IMR-90 (cell line): ENCODE measurements around the gene ZNF213. TPM values are rescaled to one million over a fixed set of nuclear protein-coding genes. Genes with fewer than 3 reads are reported as not detected.

ENCODE experiments used
- ATAC-seq: fragments of 200-7000 bp; cut with Tn5 transposase; 2 replicates; pipeline ENCODE4 v1.9.1; 2020; ENCODE audit warnings: low read depth, mild to moderate bottlenecking, moderate library complexity
- BruUV-seq: library from RNA; stranded (reverse); fragments of 400-500 nt; replicated peaks from 2 replicates; lab custom pipeline; 2021; lab: Mats Ljungman, UMichigan
- CTCF ChIA-PET: fragments of 300-600 bp; formaldehyde crosslinking; extraction: SDS; loops from one replicate; lab custom pipeline; 2021; ENCODE audit warnings: antibody characterized with exemption; lab: Yijun Ruan, JAX
- POLR2A ChIA-PET: fragments of 300-600 bp; sonication (Branson Sonifier 250); formaldehyde crosslinking; loops from one replicate; lab custom pipeline; 2022; ENCODE audit warnings: antibody characterized with exemption; ENCODE audit not compliant: unreplicated experiment; lab: Charles Lee
- DNase-seq: peaks from one replicate; pipeline ENCODE4 v3.0.0; 2013
- H2AFZ ChIP-seq: replicated peaks from 2 replicates; pipeline ENCODE3; 2013; ENCODE audit warnings: low read length, mild to moderate bottlenecking; ENCODE audit not compliant: poor library complexity
- H2AK5ac ChIP-seq: 2 replicates; pipeline ENCODE4 v1.6.1; 2013; ENCODE audit warnings: low read depth, low read length, inconsistent platforms
- H2AK9ac ChIP-seq: replicated peaks from 2 replicates; pipeline ENCODE3; 2013; ENCODE audit warnings: mild to moderate bottlenecking, low read depth, low read length, moderate library complexity; ENCODE audit not compliant: poor library complexity
- H2BK120ac ChIP-seq: 2 replicates; pipeline ENCODE4 v1.6.1; 2013; ENCODE audit warnings: low read depth, low read length, inconsistent platforms
- H2BK15ac ChIP-seq: 3 replicates; pipeline ENCODE4 v1.6.1; 2013; ENCODE audit warnings: low read depth, low read length, inconsistent platforms
- H2BK20ac ChIP-seq: 2 replicates; pipeline ENCODE4 v1.6.1; 2013; ENCODE audit warnings: low read depth, mild to moderate bottlenecking, inconsistent platforms, low read length, moderate library complexity
- H2BK5ac ChIP-seq: 2 replicates; pipeline ENCODE4 v1.6.1; 2013; ENCODE audit warnings: mild to moderate bottlenecking, low read depth, low read length, inconsistent platforms; ENCODE audit not compliant: poor library complexity, severe bottlenecking
- H3K14ac ChIP-seq: replicated peaks from 2 replicates; pipeline ENCODE4 v1.6.1; 2013; ENCODE audit warnings: low read depth, low read length, inconsistent platforms
- H3K18ac ChIP-seq: 2 replicates; pipeline ENCODE4 v1.6.1; 2013; ENCODE audit warnings: low read depth, low read length, control low read depth
- H3K23ac ChIP-seq: 2 replicates; pipeline ENCODE4 v1.6.1; 2013; ENCODE audit warnings: low read depth, low read length, inconsistent platforms
- H3K27ac ChIP-seq: 2 replicates; pipeline ENCODE4 v1.5.1; 2013; ENCODE audit warnings: mild to moderate bottlenecking, control low read depth, low read length; ENCODE audit not compliant: insufficient read depth
- H3K27me3 ChIP-seq: 2 replicates; pipeline ENCODE4 v1.6.1; 2013; ENCODE audit warnings: low read length; ENCODE audit not compliant: control insufficient read depth, insufficient read depth
- H3K36me3 ChIP-seq: 2 replicates; pipeline ENCODE4 v1.6.1; 2013; ENCODE audit warnings: low read length, mixed read lengths; ENCODE audit not compliant: control insufficient read depth, insufficient read depth
- H3K4ac ChIP-seq: 2 replicates; pipeline ENCODE4 v1.6.1; 2013; ENCODE audit warnings: low read depth, low read length, inconsistent platforms
- H3K4me1 ChIP-seq: 2 replicates; pipeline ENCODE4 v1.6.1; 2013; ENCODE audit warnings: low read length, mixed read lengths; ENCODE audit not compliant: control insufficient read depth, insufficient read depth
- H3K4me2 ChIP-seq: 2 replicates; pipeline ENCODE4 v1.6.1; 2013; ENCODE audit warnings: low read depth, mild to moderate bottlenecking, control low read depth, low read length, moderate library complexity
- H3K4me3 ChIP-seq: 2 replicates; pipeline ENCODE4 v1.5.1; 2013; ENCODE audit warnings: low read depth, mild to moderate bottlenecking, control low read depth, low read length, moderate library complexity; ENCODE audit not compliant: insufficient read depth
- H3K56ac ChIP-seq: 2 replicates; pipeline ENCODE4 v1.6.1; 2013; ENCODE audit warnings: low read length, inconsistent platforms; ENCODE audit not compliant: insufficient read depth; ENCODE audit errors: extremely low read depth
- H3K79me1 ChIP-seq, 2 experiments: 2 replicates each; pipeline ENCODE4 v1.6.1; 2013; ENCODE audit warnings: low read length in 2 of 2, inconsistent platforms in 1 of 2, low read depth in 1 of 2
- H3K9ac ChIP-seq: 2 replicates; pipeline ENCODE4 v1.6.1; 2013; ENCODE audit warnings: low read depth, low read length, control low read depth
- H3K9me1 ChIP-seq: 2 replicates; pipeline ENCODE4 v1.6.1; 2013; ENCODE audit warnings: low read length, inconsistent platforms; ENCODE audit not compliant: insufficient read depth
- H3K9me3 ChIP-seq: 2 replicates; pipeline ENCODE4 v1.6.1; 2013; ENCODE audit warnings: low read length; ENCODE audit not compliant: control insufficient read depth, insufficient read depth
- H4K20me1 ChIP-seq: 2 replicates; pipeline ENCODE4 v1.6.1; 2013; ENCODE audit warnings: low read length, inconsistent platforms; ENCODE audit not compliant: insufficient read depth
- H4K5ac ChIP-seq: 2 replicates; pipeline ENCODE4 v1.6.1; 2013; ENCODE audit warnings: mild to moderate bottlenecking, low read depth, low read length, control low read depth
- H4K8ac ChIP-seq, 2 experiments: 2 replicates each; pipeline ENCODE4 v1.6.1; 2013; ENCODE audit warnings: low read depth in 2 of 2, low read length in 2 of 2, control low read depth in 1 of 2, inconsistent platforms in 1 of 2
- H4K91ac ChIP-seq: 2 replicates; pipeline ENCODE4 v1.6.1; 2013; ENCODE audit warnings: low read depth, low read length, inconsistent platforms; ENCODE audit not compliant: insufficient read depth
- BHLHE40 ChIP-seq: fragments of 150-350 bp; IDR thresholded peaks from 2 replicates; pipeline ENCODE4 v1.6.1; 2016; ENCODE audit warnings: mild to moderate bottlenecking, low read depth, low read length
- CEBPB ChIP-seq: IDR thresholded peaks from 2 replicates; pipeline ENCODE4 v1.6.1; 2012; ENCODE audit warnings: low read depth, low read length, improper control_type of control experiment
- CHD1 ChIP-seq: IDR thresholded peaks from 2 replicates; pipeline ENCODE4 v1.6.1; 2012; ENCODE audit warnings: low read depth, low read length, improper control_type of control experiment
- CTCF ChIP-seq: conservative IDR thresholded peaks from 2 replicates; pipeline ENCODE4 v1.5.1; 2012; ENCODE audit warnings: mild to moderate bottlenecking, low read depth, low read length, improper control_type of control experiment
- ELK1 ChIP-seq: fragments of 150-350 bp; IDR thresholded peaks from 2 replicates; pipeline ENCODE4 v1.6.1; 2016; ENCODE audit warnings: low read depth, mild to moderate bottlenecking, low read length, moderate library complexity, borderline replicate concordance
- FOS ChIP-seq: fragments of 150-350 bp; IDR thresholded peaks from 2 replicates; pipeline ENCODE4 v1.6.1; 2016; ENCODE audit warnings: low read depth, low read length
- MAFK ChIP-seq: IDR thresholded peaks from 2 replicates; pipeline ENCODE4 v1.6.1; 2012; ENCODE audit warnings: low read depth, low read length, improper control_type of control experiment
- MAZ ChIP-seq: IDR thresholded peaks from 2 replicates; pipeline ENCODE4 v1.6.1; 2012; ENCODE audit warnings: low read depth, mild to moderate bottlenecking, low read length, improper control_type of control experiment, moderate library complexity, borderline replicate concordance
- MXI1 ChIP-seq: IDR thresholded peaks from 2 replicates; pipeline ENCODE4 v1.6.1; 2012; ENCODE audit warnings: low read depth, mild to moderate bottlenecking, low read length, moderate library complexity, borderline replicate concordance
- NFE2L2 ChIP-seq: fragments of 150-350 bp; IDR thresholded peaks from 2 replicates; pipeline ENCODE4 v1.6.1; 2016; ENCODE audit warnings: low read depth, mild to moderate bottlenecking, low read length
- POLR2A ChIP-seq: IDR thresholded peaks from 2 replicates; pipeline ENCODE4 v1.6.1; 2012; ENCODE audit warnings: mild to moderate bottlenecking, low read depth, low read length
- RAD21 ChIP-seq: IDR thresholded peaks from 2 replicates; pipeline ENCODE4 v1.6.1; 2012; ENCODE audit warnings: low read length, improper control_type of control experiment
- RCOR1 ChIP-seq: IDR thresholded peaks from 2 replicates; pipeline ENCODE4 v1.6.1; 2012; ENCODE audit warnings: mild to moderate bottlenecking, low read length, improper control_type of control experiment; ENCODE audit not compliant: insufficient replicate concordance
- RFX5 ChIP-seq: IDR thresholded peaks from 2 replicates; pipeline ENCODE4 v1.8.0; 2012; ENCODE audit warnings: low read depth, mild to moderate bottlenecking, low read length, moderate library complexity
- SMC3 ChIP-seq: fragments of 150-350 bp; IDR thresholded peaks from 2 replicates; pipeline ENCODE4 v1.6.1; 2016; ENCODE audit warnings: low read depth, mild to moderate bottlenecking, antibody characterized with exemption, low read length, moderate library complexity
- USF2 ChIP-seq: fragments of 150-350 bp; IDR thresholded peaks from 2 replicates; pipeline ENCODE4 v1.6.1; 2017; ENCODE audit warnings: mild to moderate bottlenecking, antibody characterized with exemption, low read length, low read depth
- WGBS, 2 experiments: methylation state at CpG; one replicate each; pipeline versions ENCODE4 v1.1.5 to v1.1.7; 2013; ENCODE audit warnings: missing lambda C conversion rate in 2 of 2; ENCODE audit not compliant: insufficient read length in 1 of 2; ENCODE audit errors: extremely low coverage in 2 of 2; 5-methylcytosine and 5-hydroxymethylcytosine counted together
- dilution Hi-C: fragments of 300-500 bp; cut with HindIII; formaldehyde crosslinking; loops from one replicate; pipeline ENCODE4 v1.14.3; 2018; ENCODE audit warnings: low sequenced_read_pairs; ENCODE audit not compliant: unreplicated experiment
- in situ Hi-C: fragments of 300-500 bp; cut with MboI; formaldehyde crosslinking; loops from 3 replicates; pipeline ENCODE4 v1.14.3; 2019; ENCODE audit warnings: low sequenced_read_pairs, inconsistent platforms, mixed read lengths
- intact Hi-C: fragments of 100-400 bp; cut with micrococcal nuclease; formaldehyde crosslinking; loops from 2 replicates; pipeline ENCODE4 v1.10.0; 2022
- polyA plus RNA-seq, 3 experiments: library from polyadenylated mRNA; depleted of rRNA; stranded (reverse); fragments of >200 nt; gene quantifications; 2 replicates each; pipeline ENCODE4 v1.2.3, GENCODE V29; 2012; ENCODE audit warnings: low replicate concordance in 1 of 3
- total RNA-seq: library from RNA; depleted of rRNA; stranded (reverse); fragments of >200 nt; gene quantifications from 2 replicates; pipeline ENCODE4 v1.2.3, GENCODE V29; 2012

The ZNF213 gene
- total and polyA plus RNA-seq, 2 of the 4 experiments (the other 2 are of a cell fraction) = 0.72 to 4.0 TPM

GRCh38 chr16:3158026-3158509 lies 23.2 kb downstream of the ZNF213 start:
- intact Hi-C loops = no loop called here
- Histone ChIP-seq H2BK20ac (no peak overlapping the region), H3K4ac (0 out of 2 replicates have a peak overlapping the region, but pooled peaks have one; percentile 6), H3K4me3 (peak overlapping the region; percentile 72), H3K27ac (peak overlapping the region; percentile 10; the same call in 1 of the 2 replicates), H2AK9ac (peak overlapping the region; percentile 94), H2BK15ac (no peak overlapping the region), H4K5ac (no peak overlapping the region), H3K27me3 (no peaks in the 10 kb centered on the region), H2AK5ac (no peak overlapping the region), H2BK5ac (no peak overlapping the region), H3K4me1 (peaks cover 4% of the 10 kb centered on the region), H2BK120ac (no peak overlapping the region), H3K23ac (0 out of 2 replicates have a peak overlapping the region, but pooled peaks have one; percentile 21), H3K9me3 (no peaks in the 10 kb centered on the region), H3K14ac (no peak overlapping the region), H3K9ac (no peak overlapping the region), H3K4me2 (peak overlapping the region; percentile 70), H4K91ac (no peak overlapping the region), H4K8ac (no peak overlapping the region; a peak in 2 of 4 replicates), H3K9me1 (peaks cover 10% of the 10 kb centered on the region), H4K20me1 (peaks cover 9% of the 10 kb centered on the region; the same call in 1 of the 2 replicates), H2AFZ (peak overlapping the region; percentile 94), H3K79me1 (no peaks in the 10 kb centered on the region), H3K56ac (no peak overlapping the region), H3K18ac (no peak overlapping the region), H3K36me3 (no peaks in the 10 kb centered on the region)
- in situ Hi-C loops = no loop called here
- TF ChIP-seq RCOR1 = no peak
- TF ChIP-seq POLR2A = no peak
- no peak for TF ChIP-seq RAD21
- TF ChIP-seq MAFK = no peak
- no peak for TF ChIP-seq MAZ
- TF ChIP-seq BHLHE40 = no peak
- no peak for TF ChIP-seq FOS
- TF ChIP-seq CEBPB = no peak
- no peak for TF ChIP-seq CHD1
- no peak for TF ChIP-seq ELK1
- TF ChIP-seq RFX5 = no peak
- TF ChIP-seq SMC3 = no peak
- no peak for TF ChIP-seq CTCF
- no peak for TF ChIP-seq MXI1
- TF ChIP-seq USF2 = no peak
- no peak for TF ChIP-seq NFE2L2
- no TSS peak for BruUV-seq
- ATAC-seq (peak; percentile 5), DNase-seq (no peak)
- ChIA-PET POLR2A (no interaction called here), CTCF (interaction anchor here (1.2 kb wide), 1 partner anchor 23 kb away, joined by 3 read pairs; the partner anchor contains the start of gene ZNF213)
- WGBS, 2 experiments = 0% methylated on average over 11 of the region's 27 CpGs; no CpG with 5 or more reads in 1 of the 2 experiments
- dilution Hi-C loops = no loop called here
